Measurements from ENCODE around the gene FREM2. TPM values are rescaled to one million over a fixed set of nuclear protein-coding genes. Genes with fewer than 3 reads are reported as not detected.

The FREM2 gene
- total RNA-seq, 4 donors from 2014 or later = 0.28 to 2.8 (median 1.6) TPM

GRCh38 chr13:38669234-38669964 lies 17.5 kb upstream of the FREM2 start:
- no peak for TF ChIP-seq CTCF (IDR thresholded peaks at IDR 0.05)
- ATAC-seq (ENCODE audit: low FRiP score) = no peak
- no peak for DNase-seq (ENCODE audit: low spot score)

GRCh38 chr13:38670627-38671026 lies 16.2 kb upstream of the FREM2 start:
- DNase-seq (ENCODE audit: low spot score) = no peak
- ATAC-seq (ENCODE audit: low FRiP score) = peak; percentile 48
- TF ChIP-seq CTCF (IDR thresholded peaks at IDR 0.05) = no peak

GRCh38 chr13:38671980-38672379 lies 14.9 kb upstream of the FREM2 start:
- DNase-seq (ENCODE audit: low spot score) (no peak), ATAC-seq (ENCODE audit: low FRiP score) (no peak)
- no peak for TF ChIP-seq CTCF (IDR thresholded peaks at IDR 0.05)

GRCh38 chr13:38674208-38674607 lies 12.7 kb upstream of the FREM2 start:
- no peak for ATAC-seq (ENCODE audit: low FRiP score)
- TF ChIP-seq CTCF (IDR thresholded peaks at IDR 0.05) = no peak
- DNase-seq (ENCODE audit: low spot score) = no peak

- ATAC-seq (ENCODE audit: low FRiP score) (peak; percentile 19), DNase-seq (ENCODE audit: low spot score) (no peak)
- TF ChIP-seq CTCF (IDR thresholded peaks at IDR 0.05) = no peak
Observed at GRCh38 chr13:38680912-38681311, 6.0 kb upstream of the FREM2 start.

GRCh38 chr13:38684714-38685113 lies 2.2 kb upstream of the FREM2 start:
- no peak for TF ChIP-seq CTCF (IDR thresholded peaks at IDR 0.05)
- ATAC-seq (ENCODE audit: low FRiP score) = no peak
- no peak for DNase-seq (ENCODE audit: low spot score)

GRCh38 chr13:38685431-38685830 lies 1.4 kb upstream of the FREM2 start:
- no peak for DNase-seq (ENCODE audit: low spot score)
- no peak for TF ChIP-seq CTCF (IDR thresholded peaks at IDR 0.05)
- ATAC-seq (ENCODE audit: low FRiP score) = no peak

All from omental fat pad (tissue), 4 donors.